Spleen (tissue), 13 donors: ENCODE measurements around the gene NPIPB8. TPM values are rescaled to one million over a fixed set of nuclear protein-coding genes. Genes with fewer than 3 reads are reported as not detected.
"Not testable (repeated sequence)": the region's sequence is repeated elsewhere in the genome, so short reads cannot be mapped to it uniquely, and the experiment has no call there.

Experiments used
- DNase-seq: peaks from one replicate; pipeline ENCODE4 v3.0.0-alpha.2; 2020
- H3K27ac ChIP-seq, 8 donors: fragments of 200-600 bp; sonication (generic) in 7 of 8; 1 replicate in 4 of 8; 2 replicates in 4 of 8; pipeline versions ENCODE4 v1.5.0 to v1.8.0; 2016 to 2021; ENCODE audit warnings: inconsistent platforms in 4 of 8, mild to moderate bottlenecking in 4 of 8, moderate library complexity in 1 of 8
- H3K27me3 ChIP-seq, 7 donors: fragments of 200-600 bp; sonication (generic) in 6 of 7; replicated peaks in 1 of 7; 1 replicate in 4 of 7; 2 replicates in 3 of 7; pipeline versions ENCODE4 v1.5.0 to v1.8.0; 2016 to 2021; ENCODE audit warnings: inconsistent platforms in 3 of 7, mild to moderate bottlenecking in 1 of 7
- H3K36me3 ChIP-seq, 6 donors: fragments of 200-600 bp; sonication (generic) in 5 of 6; 1 replicate in 4 of 6; 2 replicates in 2 of 6; pipeline versions ENCODE4 v1.5.0 to v1.8.0; 2016 to 2021; ENCODE audit warnings: inconsistent platforms in 2 of 6
- H3K4me1 ChIP-seq, 6 donors: fragments of 200-600 bp; sonication (generic) in 5 of 6; 1 replicate in 3 of 6; 2 replicates in 3 of 6; pipeline versions ENCODE4 v1.5.0 to v1.8.0; 2016 to 2021; ENCODE audit warnings: inconsistent platforms in 3 of 6
- H3K4me3 ChIP-seq, 8 donors: fragments of 200-600 bp; sonication (generic) in 7 of 8; 1 replicate in 4 of 8; 2 replicates in 4 of 8; pipeline versions ENCODE4 v1.5.0 to v1.8.0; 2016 to 2021; ENCODE audit warnings: inconsistent platforms in 4 of 8, mild to moderate bottlenecking in 4 of 8, moderate library complexity in 2 of 8
- H3K9me3 ChIP-seq, 8 donors: fragments of 200-600 bp; sonication (generic) in 7 of 8; 1 replicate in 4 of 8; 2 replicates in 4 of 8; pipeline versions ENCODE4 v1.5.0 to v1.8.0; 2016 to 2021; ENCODE audit warnings: inconsistent platforms in 4 of 8
- CTCF ChIP-seq, 11 experiments: fragments of 200-600 bp in 7 of 11; fragments of 450-650 bp in 4 of 11; sonication (generic) in 4 of 11; IDR thresholded peaks in 8 of 11; conservative IDR thresholded peaks in 3 of 11; 1 replicate in 7 of 11; 2 replicates in 4 of 11; pipeline versions ENCODE4 v1.4.0 to v1.8.0; 2016 to 2021; ENCODE audit warnings: antibody characterized with exemption in 11 of 11, inconsistent platforms in 4 of 11, mild to moderate bottlenecking in 1 of 11
- POLR2A ChIP-seq, 3 donors: fragments of 450-650 bp; IDR thresholded peaks; one replicate each; pipeline ENCODE4 v1.5.1; 2017; ENCODE audit warnings: antibody characterized with exemption in 3 of 3, mild to moderate bottlenecking in 1 of 3
- POLR2AphosphoS5 ChIP-seq, 3 donors: sonication (generic); formaldehyde crosslinking; IDR thresholded peaks; one replicate each; pipeline ENCODE4 v1.5.1; 2017; ENCODE audit warnings: antibody characterized with exemption in 3 of 3
- WGBS, 5 donors: extraction: QIAGEN DNeasy Blood & Tissue Kit in 3 of 5; methylation state at CpG; one replicate each; pipeline versions ENCODE4 v1.1.5 to v1.1.7; 2013 to 2018; 5-methylcytosine and 5-hydroxymethylcytosine counted together
- intact Hi-C: fragments of 100-400 bp; cut with DNase I; formaldehyde crosslinking; loops from one replicate; pipeline ENCODE4 v1.15.0; 2023; ENCODE audit warnings: low total_unique reads
- long read RNA-seq, 2 donors: transcript quantifications; one replicate each; lab custom pipeline, GENCODE V29; 2026
- polyA plus RNA-seq, 3 donors: library from polyadenylated mRNA; stranded (reverse); fragments of 200-250 nt; gene quantifications; one replicate each; pipeline ENCODE4 v1.2.1, GENCODE V29; 2013
- total RNA-seq, 7 donors: library from RNA; depleted of rRNA in 3 of 7; stranded (reverse); fragments of >200 nt in 3 of 7; fragmentation: NEBNext Ultra II Directional in 4 of 7; extraction: Animal tissue kit (Norgen Biotek cat#: 25700) in 4 of 7; gene quantifications; one replicate each; pipeline versions ENCODE4 v1.1.0 to v1.2.1, GENCODE V29; 2016 to 2021
- donor health status: healthy with polysubstance abuse.
- donor health status: DM: no; HTN: no; CAD: no; lungs with moderate emphysema.
- donor health status: DM: no; HTN: no; CAD: no.
- donor health status: Bipolar disorder and iron deficiency.
- donor health status: healthy.
- donor health status: DM: no; HTN: no; CAD: no.
- donor health status: DM: yes; HTN: yes; CAD: no.

NPIPB8 gene
- 1 to 10 TPM in 3 of 7 donors, under 1 TPM in 3, not detected in 1; 0.32 to 2.4 (median 0.82) TPM for total RNA-seq
- not detected for polyA plus RNA-seq
- long read RNA-seq, donor 1, result 0 reads
- long read RNA-seq, donor 2, result 0 reads

GRCh38 chr16:28637765-28638164, at the start of gene NPIPB8:
NPIPB8 (plus strand) TSS chr16:28638065; CDS start chr16:28638361, 296 bp downstream.
- H3K36me3 ChIP-seq, DNase-seq, H3K4me1 ChIP-seq, H3K4me3 ChIP-seq, intact Hi-C loops, H3K27me3 ChIP-seq, H3K9me3 ChIP-seq, H3K27ac ChIP-seq: not testable (repeated sequence)
- 44 to 91% methylated on average over 1 of the region's 1 CpG; no CpG with 5 or more reads in 3 of the 5 donors for WGBS, 5 donors

- H3K27me3 ChIP-seq, result no peaks in the 10 kb centered on the region
- no peak for DNase-seq
- intact Hi-C loops, result no loop called here
- 93 to 99% (median 95%) methylated on average over 8 of the region's 8 CpGs for WGBS, 5 donors
- H3K4me3 ChIP-seq, result no peak overlapping the region
- no peaks in the 10 kb centered on the region for H3K9me3 ChIP-seq
- H3K27ac ChIP-seq, result no peak overlapping the region
- H3K4me1 ChIP-seq, result no peaks in the 10 kb centered on the region
- H3K36me3 ChIP-seq, result peaks cover 0 to 92% (median 61%) of the 10 kb centered on the region in 6 donors
- TF ChIP-seq CTCF (IDR thresholded peaks at IDR 0.05 in 8 of 11, conservative IDR thresholded peaks at IDR 0.05 in 3 of 11) (no peak), POLR2A (IDR thresholded peaks at IDR 0.05) (no peak), POLR2AphosphoS5 (IDR thresholded peaks at IDR 0.05) (no peak)
Measured at GRCh38 chr16:28589069-28589468, 48.8 kb upstream of the NPIPB8 start.

GRCh38 chr16:28589930-28590329, 47.9 kb upstream of the NPIPB8 start:
- no peaks in the 10 kb centered on the region for H3K9me3 ChIP-seq
- H3K27me3 ChIP-seq, result no peaks in the 10 kb centered on the region
- peaks cover 0 to 84% (median 57%) of the 10 kb centered on the region in 6 donors for H3K36me3 ChIP-seq
- H3K27ac ChIP-seq, result no peak overlapping the region
- no peak overlapping the region for H3K4me3 ChIP-seq
- H3K4me1 ChIP-seq, result no peaks in the 10 kb centered on the region
- no peak for TF ChIP-seq POLR2A (IDR thresholded peaks at IDR 0.05)
- peak in 1 of 3 donors; percentile 8 for TF ChIP-seq POLR2AphosphoS5 (IDR thresholded peaks at IDR 0.05)
- intact Hi-C loops, result no loop called here
- no peak for DNase-seq
- 94 to 98% (median 96%) methylated on average over 6 to 13 of the region's 13 CpGs for WGBS, 5 donors

- Histone ChIP-seq H3K4me1 (no peaks in the 10 kb centered on the region), H3K27ac (no peak overlapping the region), H3K27me3 (no peaks in the 10 kb centered on the region), H3K4me3 (no peak overlapping the region), H3K9me3 (no peaks in the 10 kb centered on the region), H3K36me3 (peaks cover 0 to 76% (median 50%) of the 10 kb centered on the region in 6 donors)
- intact Hi-C loops, result no loop called here
- 91 to 97% (median 94%) methylated on average over 15 to 22 of the region's 22 CpGs for WGBS, 5 donors
- no peak for DNase-seq
- TF ChIP-seq POLR2A (IDR thresholded peaks at IDR 0.05) (no peak), CTCF (IDR thresholded peaks at IDR 0.05 in 8 of 11, conservative IDR thresholded peaks at IDR 0.05 in 3 of 11) (no peak), POLR2AphosphoS5 (IDR thresholded peaks at IDR 0.05) (peak in 1 of 3 donors; percentile 34)
Measured at GRCh38 chr16:28590384-28591340, 47.2 kb upstream of the NPIPB8 start.

- H3K27ac ChIP-seq, result no peak overlapping the region
- H3K9me3 ChIP-seq, result no peaks in the 10 kb centered on the region
- H3K27me3 ChIP-seq, result no peaks in the 10 kb centered on the region
- no peaks in the 10 kb centered on the region for H3K4me1 ChIP-seq
- TF ChIP-seq CTCF (IDR thresholded peaks at IDR 0.05 in 8 of 11, conservative IDR thresholded peaks at IDR 0.05 in 3 of 11) (no peak), POLR2AphosphoS5 (IDR thresholded peaks at IDR 0.05) (no peak), POLR2A (IDR thresholded peaks at IDR 0.05) (no peak)
- H3K4me3 ChIP-seq, result no peak overlapping the region
- no peak for DNase-seq
- WGBS, 5 donors, result 94 to 100% (median 94%) methylated on average over 2 to 6 of the region's 6 CpGs
- H3K36me3 ChIP-seq, result peaks cover 0 to 69% (median 48%) of the 10 kb centered on the region in 6 donors
- intact Hi-C loops, result no loop called here
Measured at GRCh38 chr16:28591355-28591754, 46.5 kb upstream of the NPIPB8 start.
